ENCODE data around the gene NTRK2. TPM values are rescaled to one million over a fixed set of nuclear protein-coding genes. Genes with fewer than 3 reads are reported as not detected.

NTRK2 gene
- total RNA-seq, 1 experiment from 2014 or later: not detected

DNA sequence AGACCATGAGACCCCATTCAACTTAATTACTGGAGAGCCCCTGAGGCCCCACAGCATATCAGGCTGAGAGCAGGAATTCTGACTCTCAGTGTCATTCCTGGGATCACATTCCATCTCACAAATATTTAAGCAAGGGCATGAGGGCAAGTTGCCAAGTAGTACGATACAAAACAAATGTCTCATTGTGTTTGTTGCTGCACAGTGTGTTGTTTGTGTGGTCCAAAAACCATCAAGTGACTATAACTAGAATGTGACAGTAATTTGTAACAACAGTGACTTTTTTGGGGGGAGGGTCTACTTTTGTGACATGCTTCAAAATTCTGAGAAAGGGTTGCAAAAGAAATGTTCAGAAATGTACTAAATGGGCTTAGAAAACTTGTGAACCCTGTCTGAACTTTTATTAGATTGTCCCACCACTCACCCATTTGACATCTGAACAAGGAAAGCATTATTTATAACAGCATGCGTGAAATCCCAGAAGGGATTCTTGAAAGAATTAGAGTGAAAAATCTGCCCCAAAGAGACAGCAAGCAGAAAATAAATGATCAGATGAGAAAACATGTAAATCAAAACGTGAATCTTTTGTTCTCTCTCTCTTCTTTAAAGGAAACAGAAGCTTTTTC is 347.0 kb downstream of the NTRK2 start:
- DNase-seq: no peak
- no peaks in the 10 kb centered on the region for H3K9me3 ChIP-seq (ENCODE audit: insufficient read depth, low read depth)
- no peak overlapping the region for H3K4me3 ChIP-seq
- TF ChIP-seq EZH2 (IDR thresholded peaks at IDR 0.05; ENCODE audit: low read depth): no peak
- TF ChIP-seq, protein P1, sequence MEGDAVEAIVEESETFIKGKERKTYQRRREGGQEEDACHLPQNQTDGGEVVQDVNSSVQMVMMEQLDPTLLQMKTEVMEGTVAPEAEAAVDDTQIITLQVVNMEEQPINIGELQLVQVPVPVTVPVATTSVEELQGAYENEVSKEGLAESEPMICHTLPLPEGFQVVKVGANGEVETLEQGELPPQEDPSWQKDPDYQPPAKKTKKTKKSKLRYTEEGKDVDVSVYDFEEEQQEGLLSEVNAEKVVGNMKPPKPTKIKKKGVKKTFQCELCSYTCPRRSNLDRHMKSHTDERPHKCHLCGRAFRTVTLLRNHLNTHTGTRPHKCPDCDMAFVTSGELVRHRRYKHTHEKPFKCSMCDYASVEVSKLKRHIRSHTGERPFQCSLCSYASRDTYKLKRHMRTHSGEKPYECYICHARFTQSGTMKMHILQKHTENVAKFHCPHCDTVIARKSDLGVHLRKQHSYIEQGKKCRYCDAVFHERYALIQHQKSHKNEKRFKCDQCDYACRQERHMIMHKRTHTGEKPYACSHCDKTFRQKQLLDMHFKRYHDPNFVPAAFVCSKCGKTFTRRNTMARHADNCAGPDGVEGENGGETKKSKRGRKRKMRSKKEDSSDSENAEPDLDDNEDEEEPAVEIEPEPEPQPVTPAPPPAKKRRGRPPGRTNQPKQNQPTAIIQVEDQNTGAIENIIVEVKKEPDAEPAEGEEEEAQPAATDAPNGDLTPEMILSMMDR (conservative IDR thresholded peaks at IDR 0.05): no peak
- no peaks in the 10 kb centered on the region for H3K9me2 ChIP-seq (ENCODE audit: insufficient read depth)
- no peaks in the 10 kb centered on the region for H3K36me3 ChIP-seq (ENCODE audit: low read depth)
- H4K20me1 ChIP-seq (ENCODE audit: insufficient read depth): no peaks in the 10 kb centered on the region
- H3K79me2 ChIP-seq (ENCODE audit: low read depth): no peaks in the 10 kb centered on the region
- ChIA-PET POLR2A (ENCODE audit: unreplicated experiment) (no interaction called here), CTCF (no interaction called here)
- intact Hi-C loops (cut with micrococcal nuclease; ENCODE audit: unreplicated experiment): no loop called here
- no peaks in the 10 kb centered on the region; the same call in 1 of the 2 replicates for H3K27me3 ChIP-seq (ENCODE audit: insufficient read depth, low read depth)
- BruUV-seq (replicated peaks): no TSS peak
- H3K27ac ChIP-seq: no peak overlapping the region
- no peak overlapping the region for H2AFZ ChIP-seq
- H3K4me1 ChIP-seq (replicated peaks; ENCODE audit: insufficient read depth): no peaks in the 10 kb centered on the region
- H3K4me2 ChIP-seq: no peak overlapping the region
- H3F3A ChIP-seq (ENCODE audit: insufficient read depth, low read depth): no peaks in the 10 kb centered on the region

DNA sequence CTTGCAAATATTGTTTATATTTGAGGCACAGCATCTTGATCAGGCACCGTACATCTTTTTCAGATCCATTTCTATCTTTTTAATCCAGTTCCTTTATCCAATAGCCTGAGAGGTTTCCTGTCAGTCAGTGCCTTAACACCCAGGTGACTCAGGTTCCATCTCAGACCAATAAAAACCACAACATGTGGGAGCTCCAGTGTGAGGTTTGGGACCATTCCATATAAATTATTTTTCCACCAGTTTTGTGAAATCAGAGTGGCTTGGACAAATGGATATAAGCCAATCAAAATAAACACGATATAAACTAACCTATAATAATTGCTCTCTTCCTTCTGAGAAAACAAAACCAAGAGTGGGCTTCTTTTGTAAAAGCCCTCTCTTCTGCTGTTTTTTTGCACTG is 351.3 kb downstream of the NTRK2 start:
- Histone ChIP-seq H3K9me2 (ENCODE audit: insufficient read depth) (no peaks in the 10 kb centered on the region), H3K36me3 (ENCODE audit: low read depth) (no peaks in the 10 kb centered on the region), H3K27me3 (ENCODE audit: insufficient read depth, low read depth) (peaks cover 10% of the 10 kb centered on the region; the same call in 1 of the 2 replicates), H3K79me2 (ENCODE audit: low read depth) (no peaks in the 10 kb centered on the region), H3K9me3 (ENCODE audit: insufficient read depth, low read depth) (no peaks in the 10 kb centered on the region; the same call in 1 of the 2 replicates), H4K20me1 (ENCODE audit: insufficient read depth) (no peaks in the 10 kb centered on the region), H3K4me2 (no peak overlapping the region), H2AFZ (no peak overlapping the region), H3K27ac (no peak overlapping the region), H3F3A (ENCODE audit: insufficient read depth, low read depth) (no peaks in the 10 kb centered on the region), H3K4me3 (no peak overlapping the region), H3K4me1 (replicated peaks; ENCODE audit: insufficient read depth) (no peaks in the 10 kb centered on the region)
- DNase-seq: no peak
- no peak for TF ChIP-seq EZH2 (IDR thresholded peaks at IDR 0.05; ENCODE audit: low read depth)
- TF ChIP-seq, protein P1 (conservative IDR thresholded peaks at IDR 0.05): no peak
- intact Hi-C loops (cut with micrococcal nuclease; ENCODE audit: unreplicated experiment): no loop called here
- BruUV-seq (replicated peaks): no TSS peak
- ChIA-PET POLR2A (ENCODE audit: unreplicated experiment) (no interaction called here), CTCF (no interaction called here)

DNA sequence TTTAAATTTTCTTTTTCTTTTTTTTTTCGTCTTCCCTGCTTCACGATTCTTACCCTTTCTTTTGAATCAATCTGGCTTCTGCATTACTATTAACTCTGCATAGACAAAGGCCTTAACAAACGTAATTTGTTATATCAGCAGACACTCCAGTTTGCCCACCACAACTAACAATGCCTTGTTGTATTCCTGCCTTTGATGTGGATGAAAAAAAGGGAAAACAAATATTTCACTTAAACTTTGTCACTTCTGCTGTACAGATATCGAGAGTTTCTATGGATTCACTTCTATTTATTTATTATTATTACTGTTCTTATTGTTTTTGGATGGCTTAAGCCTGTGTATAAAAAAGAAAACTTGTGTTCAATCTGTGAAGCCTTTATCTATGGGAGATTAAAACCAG is 352.2 kb downstream of the NTRK2 start:
- Histone ChIP-seq H3K36me3 (ENCODE audit: low read depth) (no peaks in the 10 kb centered on the region), H4K20me1 (ENCODE audit: insufficient read depth) (no peaks in the 10 kb centered on the region), H3K4me1 (replicated peaks; ENCODE audit: insufficient read depth) (no peaks in the 10 kb centered on the region), H3F3A (ENCODE audit: insufficient read depth, low read depth) (no peaks in the 10 kb centered on the region), H3K9me2 (ENCODE audit: insufficient read depth) (no peaks in the 10 kb centered on the region), H3K4me3 (no peak overlapping the region), H3K27me3 (ENCODE audit: insufficient read depth, low read depth) (peaks cover 10% of the 10 kb centered on the region; the same call in 1 of the 2 replicates), H3K4me2 (no peak overlapping the region), H3K27ac (no peak overlapping the region), H3K9me3 (ENCODE audit: insufficient read depth, low read depth) (no peaks in the 10 kb centered on the region; the same call in 1 of the 2 replicates), H3K79me2 (ENCODE audit: low read depth) (no peaks in the 10 kb centered on the region), H2AFZ (no peak overlapping the region)
- TF ChIP-seq, protein P1 (conservative IDR thresholded peaks at IDR 0.05): no peak
- ChIA-PET POLR2A (ENCODE audit: unreplicated experiment) (no interaction called here), CTCF (no interaction called here)
- intact Hi-C loops (cut with micrococcal nuclease; ENCODE audit: unreplicated experiment): no loop called here
- no TSS peak for BruUV-seq (replicated peaks)
- DNase-seq: no peak
